ENCODE data around the gene PITPNM1.

Gene PITPNM1

DNA sequence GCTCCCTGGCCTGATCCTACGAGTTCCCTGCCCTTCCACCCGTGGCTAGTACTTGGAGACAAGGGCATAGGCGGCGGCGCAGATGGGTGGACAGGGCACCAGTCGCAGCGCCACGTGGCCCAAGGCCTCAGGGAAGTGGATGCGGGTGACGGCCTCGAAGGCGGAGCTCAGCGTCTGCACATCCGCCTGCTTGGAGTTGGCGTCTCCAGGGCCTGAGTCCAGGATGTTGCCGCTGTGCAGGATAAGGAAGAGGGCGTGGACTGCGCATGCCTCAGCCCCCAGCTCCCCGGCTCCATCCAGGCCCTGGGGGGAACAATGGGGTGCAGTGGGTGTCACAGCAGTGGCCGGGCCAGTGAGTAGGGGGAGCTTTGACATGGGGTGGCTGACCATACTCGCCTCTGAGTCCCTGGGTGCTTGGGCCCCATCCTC is 6.6 kb downstream of the PITPNM1 start:
- no peaks in the 10 kb centered on the region for H3K9me3 ChIP-seq (ENCODE audit: control insufficient read depth, low read length)
- no peaks in the 10 kb centered on the region for H3K27me3 ChIP-seq (ENCODE audit: control insufficient read depth, insufficient read depth, low read length)
- H3K36me3 ChIP-seq (ENCODE audit: control insufficient read depth, insufficient read depth, low read length), result no peaks in the 10 kb centered on the region
- H3K9ac ChIP-seq (ENCODE audit: low read length), result no peak overlapping the region
- peaks cover 3% of the 10 kb centered on the region for H3K4me1 ChIP-seq (ENCODE audit: control insufficient read depth, insufficient read depth, low read length)
- no peak overlapping the region for H3K4me3 ChIP-seq (ENCODE audit: low read length)

DNA sequence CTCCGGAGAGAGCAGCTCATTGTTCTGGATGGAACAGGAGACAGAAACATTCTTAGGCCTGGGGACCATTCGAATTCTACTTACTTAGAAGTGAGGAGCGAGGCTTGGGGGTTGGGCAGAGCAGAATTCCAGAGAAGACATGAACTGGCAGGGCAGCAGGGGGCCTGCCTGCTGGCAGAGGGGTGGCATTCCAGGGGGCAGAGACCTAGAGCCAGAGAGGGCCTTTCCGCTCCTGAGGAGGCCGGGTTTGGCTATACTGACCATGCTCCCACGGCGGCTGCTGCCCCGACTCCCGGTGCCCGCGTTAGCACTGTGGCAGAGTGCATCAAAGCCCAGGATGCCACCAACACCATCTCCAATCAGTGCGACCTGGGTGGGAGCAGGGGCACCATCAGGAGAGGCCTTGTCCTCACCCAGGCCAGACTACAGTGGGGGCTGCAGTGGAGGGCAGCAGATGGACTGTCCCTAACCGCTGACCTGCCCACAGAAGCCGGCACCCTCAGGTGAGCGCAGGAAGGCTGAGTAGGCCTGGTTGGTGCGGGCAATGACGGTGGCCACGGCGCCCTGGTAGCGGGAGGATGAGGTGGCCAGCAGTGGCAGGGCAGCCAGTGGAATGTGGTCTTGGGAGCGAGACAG is 7.4 kb downstream of the PITPNM1 start:
- H3K36me3 ChIP-seq (ENCODE audit: control insufficient read depth, insufficient read depth, low read length), result no peaks in the 10 kb centered on the region
- H3K4me3 ChIP-seq (ENCODE audit: low read length), result no peak overlapping the region
- H3K27me3 ChIP-seq (ENCODE audit: control insufficient read depth, insufficient read depth, low read length), result no peaks in the 10 kb centered on the region
- H3K9ac ChIP-seq (ENCODE audit: low read length), result no peak overlapping the region
- H3K4me1 ChIP-seq (ENCODE audit: control insufficient read depth, insufficient read depth, low read length), result no peaks in the 10 kb centered on the region
- no peaks in the 10 kb centered on the region for H3K9me3 ChIP-seq (ENCODE audit: control insufficient read depth, low read length)

DNA sequence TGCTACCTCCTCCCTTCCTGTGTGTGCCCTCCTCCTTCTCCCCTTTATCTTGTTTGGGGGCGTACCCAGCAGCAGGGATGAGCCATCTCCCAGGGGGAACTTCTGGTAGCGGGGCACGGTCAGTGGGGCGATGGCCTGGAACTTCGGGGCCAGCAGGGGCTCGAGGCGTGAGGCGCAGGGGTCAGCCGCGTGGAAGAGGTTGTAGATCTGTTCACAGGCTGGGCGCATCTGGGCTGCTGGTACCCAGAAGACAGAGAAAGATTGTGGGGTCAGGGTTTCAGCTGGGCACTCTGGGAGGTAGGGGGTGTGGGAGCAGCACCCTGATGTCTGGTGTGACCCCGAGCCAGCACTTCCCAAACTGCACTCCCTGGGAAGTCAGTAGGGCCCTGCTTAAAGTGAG is 9.1 kb downstream of the PITPNM1 start:
- Histone ChIP-seq H3K36me3 (ENCODE audit: control insufficient read depth, insufficient read depth, low read length) (no peaks in the 10 kb centered on the region), H3K27me3 (ENCODE audit: control insufficient read depth, insufficient read depth, low read length) (no peaks in the 10 kb centered on the region), H3K9ac (ENCODE audit: low read length) (no peak overlapping the region), H3K9me3 (ENCODE audit: control insufficient read depth, low read length) (no peaks in the 10 kb centered on the region), H3K4me3 (ENCODE audit: low read length) (no peak overlapping the region), H3K4me1 (ENCODE audit: control insufficient read depth, insufficient read depth, low read length) (no peaks in the 10 kb centered on the region)

DNA sequence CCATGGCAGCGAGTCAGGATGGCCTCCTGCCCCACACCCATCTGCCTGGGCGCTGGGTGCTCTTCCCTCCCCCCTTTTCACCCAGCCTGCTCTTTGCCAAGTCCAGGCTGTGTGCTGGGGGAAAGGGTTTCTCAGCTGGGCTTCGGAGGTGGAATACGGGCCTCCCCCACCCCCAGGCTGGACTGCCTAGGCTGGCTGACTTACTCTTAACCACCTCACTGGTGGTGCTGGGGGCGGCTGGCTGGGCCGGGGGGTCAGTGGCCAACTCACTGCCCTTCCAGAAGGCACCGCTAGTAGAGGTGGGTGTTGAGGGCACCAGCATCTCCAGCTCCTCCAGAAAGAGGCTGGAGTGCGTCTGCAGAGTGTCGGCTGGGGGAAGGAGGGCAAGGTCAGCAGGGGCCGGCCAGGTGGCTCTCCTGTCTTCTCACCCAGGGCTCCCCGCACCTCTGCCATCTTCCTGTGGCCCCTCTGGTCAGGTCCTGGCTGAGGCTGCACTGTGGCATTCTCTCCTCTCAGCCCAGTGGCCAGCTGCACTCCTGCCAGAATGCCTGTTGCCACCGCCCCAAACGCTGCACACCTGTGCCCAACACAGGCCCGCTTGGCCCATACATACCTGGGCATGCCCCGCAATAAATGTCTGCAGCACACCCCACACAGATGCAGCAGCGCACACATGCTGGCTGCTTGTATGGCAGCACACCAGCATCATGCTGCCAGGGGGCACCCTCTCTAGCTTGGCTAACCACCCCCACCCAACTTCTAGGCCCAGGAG is 9.7 kb downstream of the PITPNM1 start:
- Histone ChIP-seq H3K27me3 (ENCODE audit: control insufficient read depth, insufficient read depth, low read length) (no peaks in the 10 kb centered on the region), H3K9me3 (ENCODE audit: control insufficient read depth, low read length) (no peaks in the 10 kb centered on the region), H3K36me3 (ENCODE audit: control insufficient read depth, insufficient read depth, low read length) (no peaks in the 10 kb centered on the region), H3K9ac (ENCODE audit: low read length) (no peak overlapping the region), H3K4me3 (ENCODE audit: low read length) (no peak overlapping the region), H3K4me1 (ENCODE audit: control insufficient read depth, insufficient read depth, low read length) (no peaks in the 10 kb centered on the region)

DNA sequence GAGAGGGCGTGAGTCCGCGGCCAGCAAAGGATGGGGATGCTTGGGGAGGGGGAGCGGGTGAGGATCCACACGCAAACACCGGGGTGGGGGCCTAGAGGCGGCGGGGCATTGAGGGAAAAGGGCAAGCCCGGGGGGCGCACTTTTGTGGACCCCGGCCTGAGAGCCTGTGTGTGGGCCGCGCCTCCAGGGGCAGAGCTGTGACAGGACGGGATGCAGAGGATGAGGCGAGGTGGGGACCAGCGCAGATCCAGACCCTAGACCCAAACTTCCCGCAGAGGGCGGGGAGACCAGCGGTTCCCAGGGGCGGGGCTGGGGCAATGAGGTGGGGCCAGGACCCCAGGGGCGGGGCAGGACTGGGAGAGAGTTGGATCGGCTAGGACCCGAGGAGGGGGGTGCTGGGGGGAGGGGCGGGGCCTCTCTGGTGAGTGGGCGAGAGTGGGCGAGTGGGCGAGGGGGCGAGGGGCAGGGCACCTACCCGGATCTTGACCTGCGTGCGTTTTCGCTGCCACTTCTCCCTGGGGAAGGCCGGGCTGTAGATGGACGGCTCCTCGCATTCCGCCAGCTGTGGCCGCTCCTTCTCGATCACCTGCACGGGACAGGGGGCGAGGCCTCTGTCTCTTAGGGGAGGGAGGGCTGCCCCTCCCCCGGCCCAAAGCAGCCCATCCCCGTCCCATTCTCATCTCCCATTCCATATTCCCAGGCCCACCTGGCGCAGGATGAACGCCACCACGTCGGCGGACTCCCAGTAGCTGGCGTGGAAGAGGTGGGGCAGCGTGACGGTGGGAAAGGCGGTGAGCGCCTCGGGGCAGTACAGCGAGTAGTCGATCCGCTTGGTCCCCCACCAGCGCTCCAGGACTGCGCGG is 10.6 kb downstream of the PITPNM1 start:
- H3K4me1 ChIP-seq (ENCODE audit: control insufficient read depth, insufficient read depth, low read length), result no peaks in the 10 kb centered on the region
- no peak overlapping the region for H3K4me3 ChIP-seq (ENCODE audit: low read length)
- no peaks in the 10 kb centered on the region for H3K27me3 ChIP-seq (ENCODE audit: control insufficient read depth, insufficient read depth, low read length)
- no peak overlapping the region for H3K9ac ChIP-seq (ENCODE audit: low read length)
- no peaks in the 10 kb centered on the region for H3K9me3 ChIP-seq (ENCODE audit: control insufficient read depth, low read length)
- no peaks in the 10 kb centered on the region for H3K36me3 ChIP-seq (ENCODE audit: control insufficient read depth, insufficient read depth, low read length)

DNA sequence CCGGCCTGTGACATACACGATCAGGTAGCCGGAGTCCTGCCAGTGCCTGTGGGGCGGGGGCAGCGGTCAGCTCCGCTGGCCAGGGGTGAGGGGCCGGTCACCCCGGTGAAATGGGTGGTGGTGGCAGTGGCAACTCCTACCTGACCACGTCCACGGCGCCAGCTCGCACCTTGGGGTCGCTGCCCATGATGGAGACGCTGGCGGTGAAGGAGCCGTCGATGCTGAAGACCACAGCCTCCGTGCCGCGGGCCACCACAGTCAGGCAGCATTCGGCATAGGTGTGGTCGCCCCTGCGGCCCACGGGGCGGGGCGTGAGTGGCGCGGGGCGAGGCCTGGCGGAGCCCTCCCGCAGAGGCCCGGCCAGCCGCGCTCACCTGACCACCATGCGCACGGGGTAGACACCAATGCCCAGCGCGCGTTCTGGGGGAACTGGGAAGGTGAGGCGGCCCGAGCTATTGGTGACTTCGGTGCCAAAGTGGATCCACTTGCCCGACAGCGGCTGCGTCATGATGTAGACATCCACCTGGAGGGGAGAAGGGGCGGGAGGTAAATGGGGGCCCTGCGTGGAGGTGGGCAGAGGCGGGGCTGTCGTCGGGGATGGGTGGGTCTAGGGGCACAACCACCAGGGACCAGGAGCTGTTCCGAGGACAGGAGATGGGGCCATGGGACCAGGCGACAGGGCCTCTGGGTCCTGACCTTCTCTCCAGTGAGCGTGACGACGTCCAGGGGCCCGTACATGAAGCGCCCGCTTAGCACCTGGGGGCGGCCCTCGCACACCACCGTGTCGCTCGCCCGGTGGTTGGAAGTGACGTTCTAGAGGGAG is 11.4 kb downstream of the PITPNM1 start:
- Histone ChIP-seq H3K9ac (ENCODE audit: low read length) (no peak overlapping the region), H3K27me3 (ENCODE audit: control insufficient read depth, insufficient read depth, low read length) (no peaks in the 10 kb centered on the region), H3K9me3 (ENCODE audit: control insufficient read depth, low read length) (no peaks in the 10 kb centered on the region), H3K4me3 (ENCODE audit: low read length) (no peak overlapping the region), H3K36me3 (ENCODE audit: control insufficient read depth, insufficient read depth, low read length) (no peaks in the 10 kb centered on the region), H3K4me1 (ENCODE audit: control insufficient read depth, insufficient read depth, low read length) (no peaks in the 10 kb centered on the region)

DNA sequence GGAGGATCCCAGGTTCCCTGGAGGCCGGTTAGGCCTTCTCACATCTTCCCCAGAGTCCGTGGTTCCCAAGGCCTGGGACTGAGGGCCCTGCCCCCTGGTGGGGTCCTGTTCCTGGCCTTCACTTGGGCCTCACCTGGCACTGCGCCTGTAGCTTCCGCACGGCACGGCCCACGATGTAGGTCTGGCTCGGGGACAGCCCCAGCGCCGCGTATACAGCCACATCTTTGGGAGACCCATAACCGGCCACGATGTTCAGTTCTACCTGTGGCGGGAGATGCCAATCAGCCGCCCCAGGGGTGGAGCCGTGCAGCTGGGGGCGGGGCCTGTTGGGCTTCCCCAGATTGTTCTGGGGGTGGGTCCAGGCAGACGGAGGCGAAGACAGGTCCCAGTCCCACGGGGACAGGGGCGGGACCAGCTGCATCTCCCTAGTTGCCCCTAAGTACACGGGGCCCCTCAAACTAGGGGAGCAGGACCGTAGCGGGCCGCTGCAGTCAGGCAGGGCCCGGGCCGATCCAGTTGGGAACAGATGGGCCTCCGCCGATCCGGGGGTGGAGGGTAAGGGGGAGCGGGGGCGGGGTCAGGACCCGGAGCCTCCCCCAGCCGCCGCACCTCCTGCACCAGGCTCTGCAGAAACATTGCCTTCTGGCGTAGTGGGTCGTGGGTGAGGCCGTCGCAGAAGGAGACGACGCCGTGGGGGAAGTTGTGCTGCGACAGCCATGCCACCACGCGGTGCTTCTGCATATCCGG is 12.2 kb downstream of the PITPNM1 start:
- Histone ChIP-seq H3K4me1 (ENCODE audit: control insufficient read depth, insufficient read depth, low read length) (no peaks in the 10 kb centered on the region), H3K36me3 (ENCODE audit: control insufficient read depth, insufficient read depth, low read length) (no peaks in the 10 kb centered on the region), H3K4me3 (ENCODE audit: low read length) (no peak overlapping the region), H3K9ac (ENCODE audit: low read length) (no peak overlapping the region), H3K9me3 (ENCODE audit: control insufficient read depth, low read length) (no peaks in the 10 kb centered on the region), H3K27me3 (ENCODE audit: control insufficient read depth, insufficient read depth, low read length) (no peaks in the 10 kb centered on the region)

DNA sequence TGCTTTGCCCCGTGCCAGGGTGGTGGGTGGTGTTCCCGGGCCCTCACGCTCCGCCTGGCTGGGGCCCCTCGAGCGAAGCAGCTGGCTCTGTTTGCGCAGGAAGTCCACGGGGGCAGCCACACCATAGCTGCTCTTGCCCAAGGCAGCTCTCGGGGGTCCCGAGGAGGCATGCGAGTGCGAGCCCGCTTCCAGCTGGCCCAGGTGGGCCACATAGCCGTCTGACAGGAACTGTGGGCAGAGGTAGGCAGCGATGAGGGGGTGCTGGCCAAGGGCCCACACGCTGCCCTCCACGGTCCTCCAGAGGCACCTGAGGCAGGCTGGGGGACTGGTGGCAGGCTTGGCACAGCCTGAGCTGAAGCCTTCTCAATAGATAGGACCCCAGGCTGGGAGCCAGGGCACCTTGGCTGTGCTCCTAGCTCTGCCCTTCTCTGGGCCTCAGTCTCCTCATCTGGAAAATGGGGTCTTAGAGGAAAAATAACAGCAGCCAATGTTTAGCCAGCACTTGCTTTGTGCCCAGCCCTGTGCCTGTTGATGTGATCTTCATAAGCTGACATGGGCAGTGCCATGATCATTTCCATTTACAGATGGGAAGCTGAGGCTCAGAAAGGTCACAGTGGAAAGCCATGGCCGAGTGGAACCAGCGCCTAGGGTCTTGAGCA is 13.0 kb downstream of the PITPNM1 start:
- Histone ChIP-seq H3K27me3 (ENCODE audit: control insufficient read depth, insufficient read depth, low read length) (no peaks in the 10 kb centered on the region), H3K4me1 (ENCODE audit: control insufficient read depth, insufficient read depth, low read length) (no peaks in the 10 kb centered on the region), H3K9me3 (ENCODE audit: control insufficient read depth, low read length) (no peaks in the 10 kb centered on the region), H3K9ac (ENCODE audit: low read length) (no peak overlapping the region), H3K4me3 (ENCODE audit: low read length) (no peak overlapping the region), H3K36me3 (ENCODE audit: control insufficient read depth, insufficient read depth, low read length) (no peaks in the 10 kb centered on the region)

DNA sequence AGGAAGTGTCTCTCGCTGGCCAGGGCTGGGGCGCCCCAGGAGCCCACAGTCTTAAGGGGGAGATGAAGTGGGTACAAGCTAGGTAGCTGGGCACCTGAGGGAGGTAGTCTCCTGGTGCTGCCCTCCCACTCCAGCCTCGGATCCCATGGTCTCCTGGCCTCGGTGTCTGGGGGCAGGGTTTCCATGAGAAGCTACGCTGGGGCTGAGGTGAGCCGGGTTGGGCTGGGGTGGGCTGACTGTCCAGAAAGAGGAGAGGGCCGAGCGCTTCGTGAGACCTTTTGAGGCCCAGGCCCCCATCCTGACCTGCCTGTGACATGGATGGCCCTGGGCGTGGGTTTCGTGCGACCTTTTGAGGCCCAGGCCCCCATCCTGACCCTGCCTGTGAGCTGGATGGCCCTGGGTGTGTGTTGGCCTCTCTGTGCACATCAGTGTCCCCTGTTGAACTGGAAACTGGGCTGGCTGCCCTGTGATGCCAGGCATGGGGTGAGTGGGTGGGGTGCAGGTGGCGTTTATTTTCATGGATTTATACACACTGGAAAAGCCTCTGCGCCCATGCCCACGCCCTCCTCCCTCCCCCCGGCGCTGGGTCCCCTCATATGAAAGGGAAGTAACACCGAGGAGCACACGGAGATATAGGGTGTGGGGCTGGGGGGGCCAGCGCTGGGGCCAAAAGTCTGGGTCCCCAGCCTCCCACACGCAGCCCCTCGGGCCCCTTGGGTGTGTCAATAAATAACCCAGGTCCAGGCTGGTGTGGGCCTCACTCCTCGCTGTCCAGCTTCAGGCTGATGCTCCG is 13.7 kb downstream of the PITPNM1 start:
- no peaks in the 10 kb centered on the region for H3K9me3 ChIP-seq (ENCODE audit: control insufficient read depth, low read length)
- H3K27me3 ChIP-seq (ENCODE audit: control insufficient read depth, insufficient read depth, low read length), result no peaks in the 10 kb centered on the region
- no peak overlapping the region for H3K9ac ChIP-seq (ENCODE audit: low read length)
- H3K4me1 ChIP-seq (ENCODE audit: control insufficient read depth, insufficient read depth, low read length), result peaks cover under 1% of the 10 kb centered on the region
- H3K36me3 ChIP-seq (ENCODE audit: control insufficient read depth, insufficient read depth, low read length), result no peaks in the 10 kb centered on the region
- no peak overlapping the region for H3K4me3 ChIP-seq (ENCODE audit: low read length)

DNA sequence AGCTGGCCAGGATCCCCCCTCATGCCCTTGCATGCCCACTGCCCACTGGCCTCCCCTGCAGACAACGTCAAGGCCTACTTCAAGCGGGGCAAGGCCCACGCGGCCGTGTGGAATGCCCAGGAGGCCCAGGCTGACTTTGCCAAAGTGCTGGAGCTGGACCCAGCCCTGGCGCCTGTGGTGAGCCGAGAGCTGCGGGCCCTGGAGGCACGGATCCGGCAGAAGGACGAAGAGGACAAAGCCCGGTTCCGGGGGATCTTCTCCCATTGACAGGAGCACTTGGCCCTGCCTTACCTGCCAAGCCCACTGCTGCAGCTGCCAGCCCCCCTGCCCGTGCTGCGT is 14.5 kb downstream of the PITPNM1 start:
- H3K36me3 ChIP-seq (ENCODE audit: control insufficient read depth, insufficient read depth, low read length), result no peaks in the 10 kb centered on the region
- H3K27me3 ChIP-seq (ENCODE audit: control insufficient read depth, insufficient read depth, low read length), result no peaks in the 10 kb centered on the region
- peaks cover 6% of the 10 kb centered on the region for H3K4me1 ChIP-seq (ENCODE audit: control insufficient read depth, insufficient read depth, low read length)
- no peak overlapping the region for H3K9ac ChIP-seq (ENCODE audit: low read length)
- H3K4me3 ChIP-seq (ENCODE audit: low read length), result no peak overlapping the region
- no peaks in the 10 kb centered on the region for H3K9me3 ChIP-seq (ENCODE audit: control insufficient read depth, low read length)
